HFFc6 (cell line): ENCODE measurements around the gene KCNQ2. TPM values are rescaled to one million over a fixed set of nuclear protein-coding genes. Genes with fewer than 3 reads are reported as not detected.

Experiments used
- DNase-seq: peaks from one replicate; pipeline ENCODE4 v3.0.0-alpha.2; 2018
- H3K27ac Mint-ChIP-seq: 2 replicates; pipeline ENCODE4 v1.8.0; 2020; ENCODE audit warnings: mild to moderate bottlenecking, mixed read lengths
- H3K27me3 Mint-ChIP-seq: 2 replicates; pipeline ENCODE4 v1.8.0; 2021; ENCODE audit warnings: mild to moderate bottlenecking, moderate library complexity, mixed read lengths; ENCODE audit not compliant: insufficient read depth
- H3K36me3 Mint-ChIP-seq: 2 replicates; pipeline ENCODE4 v1.8.0; 2021; ENCODE audit warnings: low read depth, mixed read lengths
- H3K4me1 Mint-ChIP-seq: 2 replicates; pipeline ENCODE4 v1.8.0; 2020; ENCODE audit warnings: low read depth, mixed read lengths
- H3K4me3 Mint-ChIP-seq: 2 replicates; pipeline ENCODE4 v1.8.0; 2020; ENCODE audit warnings: mild to moderate bottlenecking, moderate library complexity, mixed read lengths
- H3K9me3 Mint-ChIP-seq: 2 replicates; pipeline ENCODE4 v1.8.0; 2020; ENCODE audit warnings: mild to moderate bottlenecking, mixed read lengths
- CTCF ChIP-seq: fragments of 200-600 bp; sonication (generic); IDR thresholded peaks from 2 replicates; pipeline ENCODE4 v1.5.0; 2021; ENCODE audit warnings: antibody characterized with exemption, mild to moderate bottlenecking
- total RNA-seq, 6 experiments: library from RNA; stranded (reverse); fragmentation: NEBNext Ultra II Directional; extraction: Animal tissue kit (Norgen Biotek cat#: 25700); gene quantifications; 2 replicates in 1 of 6; 3 replicates in 5 of 6; pipeline ENCODE4 v1.2.3, GENCODE V29; 2021

KCNQ2 gene
- total RNA-seq, 6 experiments from 2014 or later: not detected

GRCh38 chr20:63422653-63423052, 49.8 kb downstream of the KCNQ2 start:
- H3K36me3 Mint-ChIP-seq: peaks cover 3% of the 10 kb centered on the region; the same call in 1 of the 2 replicates
- no peak for DNase-seq
- no peak overlapping the region for H3K4me3 Mint-ChIP-seq
- TF ChIP-seq CTCF: no peak
- H3K27ac Mint-ChIP-seq: no peak overlapping the region
- peaks cover 13% of the 10 kb centered on the region; the same call in 1 of the 2 replicates for H3K27me3 Mint-ChIP-seq
- peaks cover 19% of the 10 kb centered on the region for H3K9me3 Mint-ChIP-seq
- no peaks in the 10 kb centered on the region for H3K4me1 Mint-ChIP-seq

GRCh38 chr20:63421913-63422312, 50.5 kb downstream of the KCNQ2 start:
- Mint-ChIP-seq H3K27me3 (peaks cover 16% of the 10 kb centered on the region), H3K36me3 (peaks cover 3% of the 10 kb centered on the region; the same call in 1 of the 2 replicates), H3K4me3 (no peak overlapping the region), H3K27ac (no peak overlapping the region), H3K4me1 (no peaks in the 10 kb centered on the region), H3K9me3 (peaks cover 16% of the 10 kb centered on the region)
- DNase-seq: no peak
- no peak for TF ChIP-seq CTCF

- Mint-ChIP-seq H3K4me3 (no peak overlapping the region), H3K27ac (no peak overlapping the region), H3K27me3 (peaks cover 16% of the 10 kb centered on the region), H3K36me3 (peaks cover 3% of the 10 kb centered on the region; the same call in 1 of the 2 replicates), H3K4me1 (no peaks in the 10 kb centered on the region), H3K9me3 (peaks cover 11% of the 10 kb centered on the region)
- no peak for DNase-seq
- no peak for TF ChIP-seq CTCF
Observed at GRCh38 chr20:63421094-63421692, 51.3 kb downstream of the KCNQ2 start.

GRCh38 chr20:63420359-63421093, 51.9 kb downstream of the KCNQ2 start:
- H3K27ac Mint-ChIP-seq: no peak overlapping the region
- peaks cover 11% of the 10 kb centered on the region for H3K9me3 Mint-ChIP-seq
- no peaks in the 10 kb centered on the region for H3K4me1 Mint-ChIP-seq
- no peak overlapping the region for H3K4me3 Mint-ChIP-seq
- H3K27me3 Mint-ChIP-seq: peaks cover 12% of the 10 kb centered on the region
- no peak for DNase-seq
- no peak for TF ChIP-seq CTCF
- H3K36me3 Mint-ChIP-seq: peaks cover 3% of the 10 kb centered on the region; the same call in 1 of the 2 replicates

GRCh38 chr20:63419299-63419698, 53.2 kb downstream of the KCNQ2 start:
- Mint-ChIP-seq H3K4me3 (no peak overlapping the region), H3K9me3 (no peaks in the 10 kb centered on the region), H3K4me1 (no peaks in the 10 kb centered on the region), H3K27me3 (peaks cover 13% of the 10 kb centered on the region), H3K36me3 (no peaks in the 10 kb centered on the region), H3K27ac (no peak overlapping the region)
- no peak for DNase-seq
- TF ChIP-seq CTCF: no peak
